ENCODE data around the gene MRPL51.

DNA sequence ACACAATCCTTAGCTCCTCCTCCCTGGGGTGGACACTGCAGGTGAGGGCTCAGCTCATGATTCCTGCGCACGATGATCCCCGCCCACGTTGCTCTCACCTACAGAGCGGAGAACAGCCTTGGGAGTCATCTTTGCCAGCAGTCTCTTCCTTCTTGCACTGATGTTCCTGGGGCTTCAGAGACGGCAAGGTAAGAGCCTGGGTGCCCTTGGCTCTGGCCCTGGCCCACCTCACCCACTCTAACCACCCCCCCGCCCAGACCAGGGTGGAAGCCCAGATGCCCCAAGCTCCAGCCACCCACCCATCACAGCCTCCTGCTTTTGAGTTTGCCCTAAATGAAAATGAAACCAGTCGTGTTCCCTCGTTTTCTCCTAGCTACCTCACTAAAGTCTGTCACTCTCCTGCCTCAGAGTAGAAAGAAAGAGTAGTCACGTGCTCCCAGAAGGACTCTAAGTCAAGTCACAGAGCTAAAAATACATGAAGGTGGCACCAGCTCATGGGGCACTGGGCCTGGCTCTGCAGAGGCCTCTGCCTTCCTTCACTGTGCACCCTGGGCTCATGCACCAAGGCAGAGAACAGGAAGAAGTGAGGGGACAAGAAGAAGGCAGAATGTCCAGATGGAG lies 32.2 kb downstream of the MRPL51 start:
- TF ChIP-seq, protein P1, sequence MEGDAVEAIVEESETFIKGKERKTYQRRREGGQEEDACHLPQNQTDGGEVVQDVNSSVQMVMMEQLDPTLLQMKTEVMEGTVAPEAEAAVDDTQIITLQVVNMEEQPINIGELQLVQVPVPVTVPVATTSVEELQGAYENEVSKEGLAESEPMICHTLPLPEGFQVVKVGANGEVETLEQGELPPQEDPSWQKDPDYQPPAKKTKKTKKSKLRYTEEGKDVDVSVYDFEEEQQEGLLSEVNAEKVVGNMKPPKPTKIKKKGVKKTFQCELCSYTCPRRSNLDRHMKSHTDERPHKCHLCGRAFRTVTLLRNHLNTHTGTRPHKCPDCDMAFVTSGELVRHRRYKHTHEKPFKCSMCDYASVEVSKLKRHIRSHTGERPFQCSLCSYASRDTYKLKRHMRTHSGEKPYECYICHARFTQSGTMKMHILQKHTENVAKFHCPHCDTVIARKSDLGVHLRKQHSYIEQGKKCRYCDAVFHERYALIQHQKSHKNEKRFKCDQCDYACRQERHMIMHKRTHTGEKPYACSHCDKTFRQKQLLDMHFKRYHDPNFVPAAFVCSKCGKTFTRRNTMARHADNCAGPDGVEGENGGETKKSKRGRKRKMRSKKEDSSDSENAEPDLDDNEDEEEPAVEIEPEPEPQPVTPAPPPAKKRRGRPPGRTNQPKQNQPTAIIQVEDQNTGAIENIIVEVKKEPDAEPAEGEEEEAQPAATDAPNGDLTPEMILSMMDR (IDR thresholded peaks at IDR 0.05; ENCODE audit: insufficient read depth, low read depth, low read length), result no peak
- TF ChIP-seq EZH2 (IDR thresholded peaks at IDR 0.05; ENCODE audit: insufficient read depth, low read length), result no peak

All from astrocyte (in vitro differentiated cells and primary cell).